ENCODE results near the gene MTUS2. TPM values are rescaled to one million over a fixed set of nuclear protein-coding genes. Genes with fewer than 3 reads are reported as not detected.

Gene MTUS2
- total and polyA plus RNA-seq, 9 of the 15 experiments (the other 6 are each of a cell fraction or from before 2014, with no cell fraction given) = 0.01 to 0.28 (median 0.06) TPM; not detected in 1

- CTCF ChIA-PET (ENCODE audit: low intra/inter-chr PET ratio) = no interaction called here
- Histone ChIP-seq H3K9ac (ENCODE audit: insufficient read depth in 1 of 2, low read depth in 2 of 2, low read length in 2 of 2) (no peak overlapping the region), H3K36me3 (ENCODE audit: control insufficient read depth, insufficient read depth, low read length) (no peaks in the 10 kb centered on the region), H3K9me1 (ENCODE audit: control insufficient read depth, insufficient read depth, low read length) (no peaks in the 10 kb centered on the region), H3K4me3 (no peak overlapping the region), H3K9me3 (replicated peaks; ENCODE audit: control insufficient read depth, insufficient read depth, low read depth, low read length) (no peaks in the 10 kb centered on the region), H4K20me1 (replicated peaks; ENCODE audit: control insufficient read depth, insufficient read depth, low read length) (no peaks in the 10 kb centered on the region), H2AFZ (ENCODE audit: low read depth, low read length) (no peak overlapping the region), H3K27me3 (ENCODE audit: control insufficient read depth in 2 of 2, insufficient read depth in 2 of 2, low read length in 2 of 2) (no peaks in the 10 kb centered on the region; a peak in 1 of 5 replicates), H3K4me2 (ENCODE audit: insufficient read depth, low read length) (no peak overlapping the region), H3K27ac (ENCODE audit: extremely low read depth, low read depth, low read length) (no peak overlapping the region), H3K4me1 (replicated peaks in 1 of 2; ENCODE audit: control insufficient read depth in 2 of 2, insufficient read depth in 2 of 2, low read length in 2 of 2) (no peaks in the 10 kb centered on the region), H3K79me2 (ENCODE audit: control insufficient read depth, insufficient read depth, low read length) (no peaks in the 10 kb centered on the region)
- no peak for TF ChIP-seq ILK (tag; IDR thresholded peaks at IDR 0.05; ENCODE audit: borderline replicate concordance, low read depth)
- TF ChIP-seq DACH1 (IDR thresholded peaks at IDR 0.05; ENCODE audit: partially characterized antibody) = no peak
- TF ChIP-seq ZNF699 (CRISPR knock-in tag; IDR thresholded peaks at IDR 0.05; ENCODE audit: insufficient replicate concordance) = no peak
- no peak for TF ChIP-seq PCBP2 (IDR thresholded peaks at IDR 0.05; ENCODE audit: low read depth, low read length, poor library complexity, severe bottlenecking)
- TF ChIP-seq STAG1 (CRISPR knock-in tag; IDR thresholded peaks at IDR 0.05; ENCODE audit: borderline replicate concordance) = no peak
- TF ChIP-seq, protein P1, sequence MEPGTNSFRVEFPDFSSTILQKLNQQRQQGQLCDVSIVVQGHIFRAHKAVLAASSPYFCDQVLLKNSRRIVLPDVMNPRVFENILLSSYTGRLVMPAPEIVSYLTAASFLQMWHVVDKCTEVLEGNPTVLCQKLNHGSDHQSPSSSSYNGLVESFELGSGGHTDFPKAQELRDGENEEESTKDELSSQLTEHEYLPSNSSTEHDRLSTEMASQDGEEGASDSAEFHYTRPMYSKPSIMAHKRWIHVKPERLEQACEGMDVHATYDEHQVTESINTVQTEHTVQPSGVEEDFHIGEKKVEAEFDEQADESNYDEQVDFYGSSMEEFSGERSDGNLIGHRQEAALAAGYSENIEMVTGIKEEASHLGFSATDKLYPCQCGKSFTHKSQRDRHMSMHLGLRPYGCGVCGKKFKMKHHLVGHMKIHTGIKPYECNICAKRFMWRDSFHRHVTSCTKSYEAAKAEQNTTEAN (CRISPR knock-in tag; IDR thresholded peaks at IDR 0.05) = no peak
- no peak for TF ChIP-seq THRAP3 (IDR thresholded peaks at IDR 0.05; ENCODE audit: borderline replicate concordance)
- TF ChIP-seq CEBPZ (IDR thresholded peaks at IDR 0.05; ENCODE audit: borderline replicate concordance, low read depth, low read length) = no peak
- no peak for TF ChIP-seq ZC3H4 (CRISPR knock-in tag; IDR thresholded peaks at IDR 0.05; ENCODE audit: borderline replicate concordance)
- TF ChIP-seq POLR3G (IDR thresholded peaks at IDR 0.05; ENCODE audit: extremely low read depth, insufficient read length, insufficient replicate concordance) = no peak
- TF ChIP-seq, protein P2, sequence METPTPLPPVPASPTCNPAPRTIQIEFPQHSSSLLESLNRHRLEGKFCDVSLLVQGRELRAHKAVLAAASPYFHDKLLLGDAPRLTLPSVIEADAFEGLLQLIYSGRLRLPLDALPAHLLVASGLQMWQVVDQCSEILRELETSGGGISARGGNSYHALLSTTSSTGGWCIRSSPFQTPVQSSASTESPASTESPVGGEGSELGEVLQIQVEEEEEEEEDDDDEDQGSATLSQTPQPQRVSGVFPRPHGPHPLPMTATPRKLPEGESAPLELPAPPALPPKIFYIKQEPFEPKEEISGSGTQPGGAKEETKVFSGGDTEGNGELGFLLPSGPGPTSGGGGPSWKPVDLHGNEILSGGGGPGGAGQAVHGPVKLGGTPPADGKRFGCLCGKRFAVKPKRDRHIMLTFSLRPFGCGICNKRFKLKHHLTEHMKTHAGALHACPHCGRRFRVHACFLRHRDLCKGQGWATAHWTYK (CRISPR knock-in tag; IDR thresholded peaks at IDR 0.05) = no peak
- TF ChIP-seq ZNF408 (CRISPR knock-in tag; IDR thresholded peaks at IDR 0.05; ENCODE audit: low read depth) = no peak
- TF ChIP-seq CXXC5 (CRISPR knock-in tag; IDR thresholded peaks at IDR 0.05) = no peak
- no peak for TF ChIP-seq HEY1 (CRISPR knock-in tag; IDR thresholded peaks at IDR 0.05; ENCODE audit: borderline replicate concordance)
- TF ChIP-seq, protein P3, sequence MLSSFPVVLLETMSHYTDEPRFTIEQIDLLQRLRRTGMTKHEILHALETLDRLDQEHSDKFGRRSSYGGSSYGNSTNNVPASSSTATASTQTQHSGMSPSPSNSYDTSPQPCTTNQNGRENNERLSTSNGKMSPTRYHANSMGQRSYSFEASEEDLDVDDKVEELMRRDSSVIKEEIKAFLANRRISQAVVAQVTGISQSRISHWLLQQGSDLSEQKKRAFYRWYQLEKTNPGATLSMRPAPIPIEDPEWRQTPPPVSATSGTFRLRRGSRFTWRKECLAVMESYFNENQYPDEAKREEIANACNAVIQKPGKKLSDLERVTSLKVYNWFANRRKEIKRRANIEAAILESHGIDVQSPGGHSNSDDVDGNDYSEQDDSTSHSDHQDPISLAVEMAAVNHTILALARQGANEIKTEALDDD (IDR thresholded peaks at IDR 0.05) = no peak
- ATAC-seq (no peak), FAIRE-seq (no peak), DNase-seq (ENCODE audit: extremely low read depth in 1 of 4, low spot score in 3 of 4) (no peak)
- 0% methylated on average over 7 of the region's 8 CpGs for WGBS (ENCODE audit: insufficient coverage, low coverage, missing lambda C conversion rate)
- BruUV-seq (replicated peaks) = no TSS peak
- POLR2A ChIA-PET = no interaction called here
- intact Hi-C loops (cut with micrococcal nuclease) = no loop called here
- in situ Hi-C loops (cut with MboI) = no loop called here
These were observed 204.6 kb downstream of the MTUS2 start for GRCh38 chr13:29024783-29025182.

All from K562 (cell line).